NCI-H2171 treated with DMSO at 0.1 percent for 48 hours (cell line): Measurements from ENCODE around the gene TTF2.
"Not testable (repeated sequence)": the region's sequence is repeated elsewhere in the genome, so short reads cannot be mapped to it uniquely, and the experiment has no call there.

Experiments
- DNase-seq: peaks from one replicate; lab custom pipeline; 2025; lab: John Stamatoyannopoulos, UW

The TTF2 gene

GRCh38 chr1:117093870-117094621, 33.9 kb downstream of the TTF2 start:
- peak; percentile 64 for DNase-seq

DNA sequence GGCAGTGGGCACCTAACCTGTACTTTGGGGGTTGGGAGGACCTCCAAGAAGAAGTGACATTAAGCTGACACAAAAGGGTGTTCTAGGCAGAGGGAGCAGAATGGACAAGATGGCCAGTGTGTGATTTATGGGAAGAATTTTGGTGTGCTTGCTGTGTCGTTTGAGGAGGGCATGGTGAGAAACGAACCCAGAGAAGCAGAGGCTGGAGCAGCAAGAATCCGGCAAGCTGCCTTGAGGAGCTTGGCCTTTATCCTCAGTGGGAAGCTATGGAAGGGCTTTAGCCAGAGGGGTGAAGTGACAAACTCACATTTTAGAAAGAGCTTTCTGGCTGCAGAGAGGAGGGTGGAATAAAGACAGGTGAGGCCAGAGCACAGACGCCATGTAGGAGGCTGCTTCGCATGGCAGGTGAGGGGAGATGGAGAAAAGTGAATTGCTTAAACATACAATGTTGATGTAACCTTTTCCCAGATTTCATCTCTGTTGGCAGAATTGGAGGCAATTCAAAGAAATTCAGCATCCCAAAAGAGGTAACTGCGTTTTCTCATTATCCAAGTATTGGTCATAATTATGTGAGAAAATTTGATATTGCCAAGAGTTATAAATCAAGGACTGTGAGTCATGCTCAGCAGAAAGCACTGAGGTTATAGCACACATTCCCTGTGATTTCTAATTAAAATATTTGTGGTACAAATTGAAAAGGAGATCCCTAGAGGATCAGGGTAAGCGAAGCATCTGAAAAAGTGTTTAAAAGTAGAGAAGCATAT, 34.9 kb downstream of the TTF2 start:
- DNase-seq: no peak

DNA sequence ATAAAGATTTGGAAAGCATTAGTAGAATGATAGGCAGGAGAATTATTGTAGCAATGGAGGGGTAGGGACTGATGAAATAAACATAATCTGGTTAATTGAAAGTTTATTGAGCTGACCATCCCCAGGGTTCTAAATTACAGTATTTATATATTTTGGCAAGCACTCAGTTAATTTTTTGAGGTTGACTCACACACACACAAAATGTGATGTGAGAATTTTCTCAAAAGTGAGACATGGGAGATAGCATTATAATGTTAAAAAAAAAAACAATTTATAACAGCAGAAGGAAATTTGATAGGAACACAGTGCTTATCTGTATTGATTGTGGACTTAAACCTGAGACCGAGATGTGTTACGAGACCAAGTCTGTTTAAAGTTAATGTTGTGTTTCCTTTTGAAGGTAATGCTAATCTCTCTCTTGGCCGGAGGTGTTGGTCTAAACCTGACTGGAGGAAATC, 36.9 kb downstream of the TTF2 start:
- DNase-seq: no peak

DNA sequence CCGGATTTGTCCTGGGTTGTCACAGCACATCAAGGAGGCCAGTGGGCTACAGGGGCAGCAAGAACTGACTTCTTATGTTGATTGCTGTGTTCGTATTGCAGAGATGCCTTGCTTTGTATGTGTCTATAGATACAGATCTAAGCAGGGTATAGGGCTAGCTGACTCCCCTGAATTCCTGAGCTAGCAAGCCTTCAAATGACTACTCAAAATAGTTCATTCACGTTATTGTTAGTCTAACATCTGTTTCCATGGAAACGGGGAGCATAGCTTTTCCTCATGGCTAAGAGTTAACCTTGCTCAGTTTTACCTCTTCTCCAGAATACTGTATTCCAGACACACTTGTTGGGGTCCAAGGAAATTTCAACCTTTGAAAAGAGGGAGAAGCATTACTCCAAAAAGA, 37.3 kb downstream of the TTF2 start:
- DNase-seq: no peak

DNA sequence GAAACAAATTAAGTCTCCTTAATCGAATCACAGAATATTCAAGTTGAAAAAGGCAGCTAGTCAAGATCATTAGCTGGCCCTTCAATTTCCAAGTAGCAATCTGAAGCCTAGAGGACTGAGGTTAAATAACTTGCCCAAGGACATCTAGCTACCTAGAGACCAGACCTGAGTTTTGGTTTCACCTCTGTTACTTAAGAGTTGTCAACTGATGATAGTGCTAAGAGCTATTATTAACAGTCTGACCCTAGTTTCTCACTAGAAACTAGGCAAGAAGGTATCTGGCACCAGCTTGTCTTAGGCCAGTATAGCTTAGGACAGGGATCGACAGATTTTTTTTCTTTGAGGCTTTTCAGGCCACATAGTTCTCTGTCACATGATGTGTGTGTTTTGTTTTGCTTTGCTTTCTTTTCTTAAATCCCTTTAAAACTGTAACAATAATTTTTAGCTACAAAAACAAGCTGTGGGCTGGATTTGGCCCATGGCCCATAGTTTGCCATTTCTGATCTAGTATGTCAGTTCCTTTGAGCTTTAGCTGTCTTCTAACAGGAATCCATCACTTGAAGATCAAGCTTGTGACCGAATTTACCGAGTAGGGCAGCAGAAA, 38.3 kb downstream of the TTF2 start:
- DNase-seq: no peak

- no peak for DNase-seq
Observed at GRCh38 chr1:117101334-117101733, 41.2 kb downstream of the TTF2 start.

GRCh38 chr1:117101858-117102257, 41.7 kb downstream of the TTF2 start:
- not testable (repeated sequence) for DNase-seq

- no peak for DNase-seq
Observed at GRCh38 chr1:117104986-117105385, 44.9 kb downstream of the TTF2 start.

DNA sequence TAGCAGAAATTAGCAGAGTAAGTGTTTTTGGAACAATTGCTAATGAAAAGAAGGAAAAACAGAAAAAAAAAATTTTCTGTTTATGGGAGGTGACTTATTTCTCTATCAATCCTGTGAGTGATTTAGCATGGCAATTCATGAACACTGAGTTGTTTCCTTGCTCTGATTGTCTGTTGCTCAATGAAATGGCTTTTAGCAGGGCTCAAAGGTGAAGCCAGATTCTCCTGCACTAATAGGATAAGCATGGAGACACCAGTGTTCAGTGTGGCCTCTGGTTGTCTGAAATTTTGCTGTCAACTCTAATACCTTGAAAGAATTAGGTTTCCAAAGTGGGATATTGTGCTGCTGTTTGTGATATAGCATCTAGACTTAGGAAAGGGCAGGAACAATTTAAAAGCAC, 45.6 kb downstream of the TTF2 start:
- no peak for DNase-seq

DNA sequence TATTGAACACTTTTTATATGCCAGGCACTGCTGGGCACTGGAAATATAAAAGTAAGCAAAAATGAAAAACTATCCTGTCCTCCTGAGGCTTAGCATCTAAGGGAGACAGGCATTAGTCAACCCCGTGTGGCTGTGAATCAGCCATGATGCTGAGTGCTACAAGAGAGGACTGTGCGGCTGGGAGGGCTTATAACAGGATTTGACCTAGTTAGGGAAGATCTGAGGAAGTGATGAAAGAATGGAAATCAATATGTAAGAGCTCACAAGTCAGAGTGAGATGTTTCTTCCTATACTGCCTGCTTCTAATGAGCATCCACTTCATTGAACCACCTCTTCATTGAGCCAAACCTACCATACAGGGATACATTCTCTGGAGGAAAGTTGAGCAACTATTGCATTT, 46.4 kb downstream of the TTF2 start:
- no peak for DNase-seq

DNA sequence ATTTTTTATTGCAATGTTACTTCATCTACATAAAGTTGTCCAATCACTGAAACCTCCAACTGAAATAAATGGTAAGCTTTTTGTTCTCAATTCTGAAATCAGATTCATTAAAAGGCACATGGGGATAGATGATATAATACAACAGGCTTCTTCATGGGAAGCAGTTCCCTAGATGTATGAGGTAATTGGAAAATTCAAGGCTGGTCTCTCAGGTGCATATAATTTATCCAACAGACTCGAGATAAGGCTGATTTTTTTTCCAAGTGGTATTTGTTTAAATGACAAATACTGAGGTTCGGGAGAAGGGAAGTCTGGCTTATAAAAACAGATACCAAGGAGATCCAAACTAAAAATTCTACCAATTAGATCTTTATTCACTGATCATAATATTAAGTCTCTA, 47.2 kb downstream of the TTF2 start:
- no peak for DNase-seq

- no peak for DNase-seq
Observed at GRCh38 chr1:117110774-117111173, 50.6 kb downstream of the TTF2 start.

- DNase-seq: no peak
Observed at GRCh38 chr1:117112047-117112717, 52.1 kb downstream of the TTF2 start.

- no peak for DNase-seq
Observed at GRCh38 chr1:117113199-117113598, 53.1 kb downstream of the TTF2 start.

DNA sequence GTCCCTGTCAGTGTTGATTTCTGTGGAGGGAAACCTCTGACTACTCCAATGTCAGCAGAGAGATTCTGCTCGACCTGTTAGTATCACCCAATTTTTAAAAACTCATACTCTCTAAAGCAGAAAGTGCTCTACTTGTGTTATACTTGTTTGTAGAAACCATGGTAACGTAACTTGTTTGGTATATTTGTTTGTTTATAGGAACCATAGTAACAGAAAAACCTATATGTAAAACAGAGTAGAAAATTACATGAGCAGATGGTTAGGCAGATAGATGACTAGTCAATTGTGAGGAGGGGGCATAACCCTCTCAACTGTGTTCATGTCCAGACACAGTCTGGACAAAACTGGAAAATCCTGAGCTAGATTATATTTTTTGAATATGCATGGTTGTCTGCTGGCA, 54.8 kb downstream of the TTF2 start:
- DNase-seq: peak; percentile 56

- DNase-seq: no peak
Observed at GRCh38 chr1:117116090-117116783, 56.1 kb downstream of the TTF2 start.

DNA sequence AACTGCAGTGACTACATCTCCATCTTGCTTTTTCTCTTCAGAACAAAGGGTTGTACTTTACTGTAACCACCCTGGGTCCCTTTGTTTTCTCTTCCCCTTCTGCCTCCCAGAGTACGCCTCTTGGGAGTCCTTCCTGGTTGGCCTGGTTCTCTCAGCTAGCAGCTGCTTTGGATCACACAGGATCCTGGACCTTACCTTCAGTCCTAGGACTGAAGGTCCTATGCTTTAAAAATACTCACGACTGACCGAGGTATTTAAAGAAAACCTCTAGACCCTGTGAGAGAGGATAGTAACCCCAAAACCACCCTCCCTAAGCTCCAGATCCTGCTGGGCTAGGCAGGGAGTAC, 56.6 kb downstream of the TTF2 start:
- no peak for DNase-seq

DNA sequence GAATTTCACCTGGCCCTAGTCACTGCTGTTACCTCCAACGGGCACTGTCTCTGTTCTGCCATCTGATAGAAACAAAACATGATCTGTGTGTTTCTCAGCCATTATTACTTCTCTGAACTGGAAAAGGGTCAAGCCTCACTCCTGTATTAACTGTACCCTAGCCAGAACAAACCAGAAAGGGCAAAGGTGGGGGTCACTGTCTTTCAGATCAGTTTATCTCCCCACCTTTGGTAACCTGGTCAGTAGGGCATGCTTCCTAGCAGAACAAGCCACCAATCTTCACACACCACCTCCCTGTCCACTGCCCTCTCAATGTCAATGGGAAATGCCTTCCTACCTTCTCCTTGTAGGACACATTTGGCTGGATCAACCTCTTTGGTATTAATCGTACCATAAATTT, 57.6 kb downstream of the TTF2 start:
- DNase-seq: no peak

GRCh38 chr1:117118137-117118536, 58.0 kb downstream of the TTF2 start:
- DNase-seq: no peak

- not testable (repeated sequence) for DNase-seq
Observed at GRCh38 chr1:117119144-117119543, 59.0 kb downstream of the TTF2 start.

GRCh38 chr1:117120774-117121588, 60.9 kb downstream of the TTF2 start:
- DNase-seq: peak; percentile 78
